ENCODE measurements around the gene IRF2.
A peak's percentile ranks its signal among the peaks of the same experiment; 100 is the strongest.

Gene IRF2

GRCh38 chr4:184432127-184432922, 42.0 kb downstream of the IRF2 start:
- DNase-seq (ENCODE audit: low read depth): no peak

GRCh38 chr4:184430163-184430562, 44.2 kb downstream of the IRF2 start:
- no peak for DNase-seq (ENCODE audit: low read depth)

GRCh38 chr4:184428787-184429186, 45.6 kb downstream of the IRF2 start:
- DNase-seq (ENCODE audit: low read depth): no peak

GRCh38 chr4:184427687-184428086, 46.7 kb downstream of the IRF2 start:
- DNase-seq (ENCODE audit: low read depth): no peak

GRCh38 chr4:184427093-184427492, 47.3 kb downstream of the IRF2 start:
- no peak for DNase-seq (ENCODE audit: low read depth)

GRCh38 chr4:184424993-184425758, 49.2 kb downstream of the IRF2 start:
- DNase-seq (ENCODE audit: low read depth): no peak

- DNase-seq (ENCODE audit: low read depth): no peak
These were observed 50.1 kb downstream of the IRF2 start for GRCh38 chr4:184424279-184424678.

GRCh38 chr4:184423003-184423686, 51.2 kb downstream of the IRF2 start:
- no peak for DNase-seq (ENCODE audit: low read depth)

GRCh38 chr4:184422378-184422777, 52.0 kb downstream of the IRF2 start:
- DNase-seq (ENCODE audit: low read depth): no peak

GRCh38 chr4:184421533-184422155, 52.7 kb downstream of the IRF2 start:
- DNase-seq (ENCODE audit: low read depth): no peak

GRCh38 chr4:184420881-184421416, 53.4 kb downstream of the IRF2 start:
- DNase-seq (ENCODE audit: low read depth): no peak

GRCh38 chr4:184420402-184420801, 53.9 kb downstream of the IRF2 start:
- no peak for DNase-seq (ENCODE audit: low read depth)

GRCh38 chr4:184419976-184420375, 54.4 kb downstream of the IRF2 start:
- no peak for DNase-seq (ENCODE audit: low read depth)

- DNase-seq (ENCODE audit: low read depth): peak; percentile 42
These were observed 56.4 kb downstream of the IRF2 start for GRCh38 chr4:184417802-184418511.

- DNase-seq (ENCODE audit: low read depth): no peak
These were observed 57.2 kb downstream of the IRF2 start for GRCh38 chr4:184416913-184417734.

- DNase-seq (ENCODE audit: low read depth): no peak
These were observed 59.3 kb downstream of the IRF2 start for GRCh38 chr4:184415071-184415470.

- DNase-seq (ENCODE audit: low read depth): no peak
These were observed 60.9 kb downstream of the IRF2 start for GRCh38 chr4:184413261-184414046.

- DNase-seq (ENCODE audit: low read depth): no peak
These were observed 63.6 kb downstream of the IRF2 start for GRCh38 chr4:184410748-184411147.

- no peak for DNase-seq (ENCODE audit: low read depth)
These were observed 64.2 kb downstream of the IRF2 start for GRCh38 chr4:184409911-184410692.

All from fibroblast of the conjunctiva (primary cell).